HG03457 (cell line): Measurements from ENCODE around the gene EHBP1.

Experiments
- ATAC-seq: cut with Tn5 transposase; IDR thresholded peaks from one replicate; pipeline ENCODE4 v1.9.1; 2021; ENCODE audit warnings: moderate number of reproducible peaks; ENCODE audit not compliant: unreplicated experiment

Gene EHBP1

DNA sequence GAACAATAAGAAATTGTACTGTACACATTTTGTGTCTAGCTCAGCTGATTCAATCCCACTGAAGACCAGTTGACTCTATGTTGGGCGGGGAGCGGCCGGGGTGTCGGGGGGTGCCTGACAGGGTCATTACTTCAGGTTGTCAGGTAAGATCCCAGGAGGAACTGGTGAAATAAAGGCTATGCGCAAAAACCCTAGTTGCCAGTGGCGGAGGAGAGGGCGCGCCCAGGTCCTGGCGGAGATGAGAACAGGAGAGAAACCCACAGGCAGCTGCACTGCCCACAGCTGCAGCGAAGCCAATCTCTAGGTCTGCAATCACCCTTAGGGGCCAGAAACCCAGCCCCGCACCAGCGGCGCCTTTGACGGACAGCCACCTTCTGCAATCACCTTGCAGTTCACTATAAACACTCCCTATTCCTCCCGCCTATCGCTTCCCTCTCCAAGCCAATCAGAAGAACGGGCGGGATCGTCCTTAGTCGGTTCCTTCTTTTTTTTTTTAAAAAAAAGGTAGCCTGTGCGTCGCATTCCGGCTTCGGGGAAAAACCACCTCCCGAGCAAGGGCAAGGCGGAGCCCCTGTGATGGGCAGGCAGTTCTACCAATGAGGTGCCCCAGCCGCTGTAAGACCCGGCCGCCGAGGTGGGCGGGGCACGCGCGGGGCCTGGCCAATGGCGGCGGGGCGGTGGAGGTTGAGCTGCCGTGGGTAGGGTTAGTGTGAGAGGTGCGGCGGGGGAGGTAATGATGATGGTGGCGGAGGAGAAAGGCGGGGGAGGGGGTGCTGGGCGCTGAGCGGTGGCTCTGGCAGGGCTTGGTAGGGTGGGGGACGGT, at the start of gene EHBP1:
TSS of gene EHBP1 (plus strand) at position 707 of the 823 bp plus-strand sequence. CDS start 1,479 bp downstream, outside the sequence.
- ATAC-seq = peak; percentile 94

DNA sequence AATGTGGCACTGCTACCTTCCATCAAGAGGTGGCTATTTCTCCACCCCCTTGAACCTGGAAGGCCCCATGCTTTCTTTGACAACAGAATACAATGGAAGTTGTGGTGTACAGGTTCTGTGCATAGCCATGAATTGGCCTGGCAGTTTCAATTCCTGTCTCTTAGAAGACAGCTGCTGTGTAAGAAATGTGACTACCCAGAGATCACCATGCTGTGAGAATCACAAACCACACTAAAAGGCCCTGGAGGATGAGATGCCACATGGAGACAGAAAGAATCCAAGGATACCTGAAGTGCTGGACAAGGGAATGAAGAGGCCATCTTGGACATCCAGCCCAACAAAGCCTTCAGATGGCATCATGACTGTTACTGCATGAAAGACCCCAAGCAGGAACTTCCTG, 47.7 kb upstream of the EHBP1 start:
- ATAC-seq = no peak

DNA sequence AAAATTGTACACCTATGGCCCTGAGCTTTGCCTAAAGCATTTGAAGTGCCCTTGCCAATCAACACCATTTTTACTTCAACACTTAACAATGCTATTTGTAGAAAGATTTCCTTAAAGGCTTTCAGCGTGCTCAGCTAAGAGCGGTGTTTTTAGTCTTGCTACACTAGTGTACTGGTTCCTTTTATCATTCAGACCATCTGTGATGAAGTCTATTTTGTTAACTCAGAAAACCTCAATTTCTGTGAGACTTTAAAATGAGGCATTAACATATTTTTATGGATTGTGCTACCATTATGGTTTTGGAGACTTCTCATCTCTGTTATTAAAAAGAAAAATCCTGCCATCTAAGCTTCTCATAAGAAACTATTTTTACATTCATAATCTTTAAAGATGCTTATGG, 46.6 kb upstream of the EHBP1 start:
- ATAC-seq = no peak

DNA sequence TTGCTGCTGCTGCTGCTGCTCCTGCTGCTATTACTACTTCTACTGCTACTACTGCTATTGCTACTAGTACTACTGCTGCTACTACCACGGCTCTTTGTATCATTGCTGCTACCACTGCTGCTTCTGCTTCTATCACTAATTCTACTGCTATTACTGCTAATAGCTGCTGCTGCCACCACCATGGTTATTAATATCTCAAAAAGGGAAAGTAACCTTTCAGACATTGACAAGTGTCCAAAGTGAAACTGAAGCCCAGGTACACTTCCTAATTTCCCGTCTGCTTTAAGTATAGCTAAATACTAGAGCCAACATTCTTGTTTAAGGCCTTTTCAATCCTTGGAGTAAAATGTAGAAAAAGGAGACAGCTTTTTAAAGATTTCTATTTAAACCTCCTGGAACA, 45.4 kb upstream of the EHBP1 start:
- peak; percentile 77 for ATAC-seq

DNA sequence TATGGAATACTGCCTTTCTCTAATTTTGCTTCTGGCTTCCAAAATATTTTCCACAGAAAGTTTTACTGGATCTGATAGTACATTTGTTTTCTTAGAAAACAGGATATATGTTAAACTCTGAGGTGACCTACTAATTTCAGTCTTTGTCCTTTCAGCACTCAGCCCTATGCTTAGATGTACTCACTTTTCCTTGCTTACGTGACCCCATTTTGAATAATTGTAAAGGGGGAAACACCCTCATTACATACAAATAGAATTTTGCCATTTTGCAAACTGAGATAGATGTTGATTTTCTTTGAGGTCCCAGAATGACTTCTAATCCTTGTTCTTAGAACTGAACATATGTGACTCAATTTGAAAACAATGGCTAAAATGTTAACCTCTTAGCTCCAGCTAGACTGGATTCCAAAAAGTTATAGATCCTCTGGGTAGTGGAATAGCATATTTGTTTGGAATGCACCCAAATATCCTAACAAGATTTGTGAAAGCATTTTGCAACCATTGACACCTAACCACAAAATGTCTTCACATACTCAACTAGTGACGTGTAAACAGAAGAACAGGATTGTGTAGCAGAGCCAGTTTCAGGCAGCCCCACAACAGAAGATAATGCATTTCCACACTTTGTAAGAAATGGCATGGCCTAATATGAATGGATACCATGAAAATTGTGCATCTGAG, 44.8 kb upstream of the EHBP1 start:
- ATAC-seq = no peak

DNA sequence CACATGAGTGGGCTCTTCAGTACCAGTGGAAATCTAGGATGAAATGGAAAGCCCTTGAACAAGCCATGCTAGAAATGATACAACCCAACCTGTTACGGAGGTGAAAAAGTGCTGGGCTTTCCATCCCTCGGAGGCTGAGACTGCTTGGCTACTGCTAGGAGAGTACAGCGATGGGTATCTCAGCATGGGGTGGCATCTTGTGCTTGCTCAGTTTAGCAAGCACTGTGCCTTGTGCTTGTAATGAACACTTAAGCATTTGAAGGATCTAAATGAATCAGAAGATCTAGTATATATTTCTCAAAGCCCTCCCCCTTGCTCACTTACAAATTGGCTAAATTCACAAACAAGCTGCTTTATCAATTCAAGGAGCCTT, 44.3 kb upstream of the EHBP1 start:
- no peak for ATAC-seq

DNA sequence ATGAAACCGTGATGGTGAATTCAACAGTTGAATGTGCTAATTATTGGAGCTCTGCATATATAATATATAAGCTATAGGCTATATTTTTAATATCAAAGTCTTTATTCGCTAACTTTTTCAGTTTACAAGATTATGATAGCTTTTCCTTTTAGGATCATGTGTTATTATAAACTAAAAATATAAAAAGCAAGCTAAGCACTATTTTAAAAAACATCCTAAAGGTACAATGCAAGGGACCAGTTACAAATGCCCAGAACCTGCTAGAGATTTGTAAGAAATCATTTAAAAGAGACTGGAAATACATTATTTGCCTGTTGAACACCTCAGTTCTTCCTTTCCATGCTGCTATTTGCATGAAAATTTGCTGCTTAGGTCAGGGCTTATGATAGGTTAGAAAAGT, 43.4 kb upstream of the EHBP1 start:
- ATAC-seq = no peak

DNA sequence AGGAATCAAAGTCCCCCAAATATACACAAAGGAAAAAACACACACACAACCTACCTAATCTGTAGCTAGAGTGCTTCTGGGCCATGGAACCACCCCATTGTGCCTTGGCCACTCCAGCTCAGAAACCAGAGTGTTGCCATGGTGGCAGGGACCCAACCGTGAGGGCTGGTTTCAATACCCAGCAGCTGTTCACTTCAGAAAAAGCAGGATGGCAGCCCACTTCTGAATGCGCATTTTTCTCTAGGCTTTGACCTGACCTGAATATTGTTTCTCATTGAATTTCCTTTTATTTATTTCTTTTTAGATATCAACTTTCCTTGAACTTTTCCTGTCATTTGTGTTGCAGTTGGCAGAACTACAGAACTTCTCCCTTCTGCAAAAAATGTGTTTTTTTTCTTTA, 43.0 kb upstream of the EHBP1 start:
- no peak for ATAC-seq

DNA sequence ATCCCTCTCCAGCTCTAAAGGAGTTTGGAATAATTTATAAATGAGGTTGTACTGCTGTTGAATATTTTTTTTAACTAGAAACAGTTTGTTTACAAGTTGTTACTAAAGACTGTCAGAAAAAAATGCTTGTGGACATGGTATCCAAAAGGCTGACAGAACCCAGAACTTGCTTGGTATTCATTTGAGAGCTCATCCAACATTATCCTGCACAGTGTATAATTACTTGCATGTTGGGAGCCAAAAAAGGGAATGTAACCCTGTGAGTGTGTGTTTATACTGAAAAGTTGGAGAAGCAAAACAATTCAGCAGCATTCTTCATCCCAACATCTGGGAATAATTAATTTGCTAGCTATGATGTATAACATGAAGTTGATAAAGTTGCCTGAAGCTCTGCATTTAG, 42.1 kb upstream of the EHBP1 start:
- ATAC-seq = no peak

DNA sequence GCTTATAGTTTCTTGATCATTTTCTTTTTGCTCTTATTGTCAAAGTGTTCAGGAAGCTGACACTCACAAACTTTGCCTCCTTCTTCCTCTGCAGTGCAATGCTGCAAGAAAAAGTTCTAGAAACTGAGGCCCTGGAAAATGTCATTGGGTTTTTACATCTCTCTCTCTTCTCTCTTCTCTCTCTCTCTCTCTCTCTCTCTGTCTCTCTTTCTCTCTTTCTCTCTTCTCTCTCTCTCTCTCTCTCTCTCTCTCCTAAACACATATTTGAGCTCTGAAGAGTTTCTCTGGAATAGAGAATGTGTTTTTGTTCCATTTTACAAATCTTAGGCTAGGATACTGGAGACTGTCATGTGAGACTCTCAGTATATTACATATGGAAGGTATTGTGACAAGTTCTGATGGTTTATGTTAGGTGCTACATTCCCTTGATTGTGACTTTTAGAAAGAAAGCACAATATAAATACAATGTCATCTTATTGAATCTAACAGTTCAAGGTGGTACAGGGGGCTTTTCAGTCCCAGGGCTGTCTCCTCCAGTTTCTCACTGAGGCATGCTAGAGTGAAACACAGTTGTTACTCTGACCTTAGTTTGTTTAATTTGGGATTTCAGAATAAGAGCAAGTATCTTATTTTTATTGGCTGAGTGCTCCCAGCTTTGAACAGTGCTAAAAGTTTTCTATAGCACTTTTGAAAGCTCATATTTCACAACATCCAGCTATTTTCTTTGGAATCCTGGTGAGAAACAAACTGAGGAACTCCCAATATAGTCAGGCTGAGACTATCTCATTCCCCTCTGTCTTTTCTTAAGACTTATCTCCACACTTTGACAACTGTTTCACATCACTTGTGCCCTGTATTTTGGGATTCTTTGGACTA, 41.4 kb upstream of the EHBP1 start:
- ATAC-seq = no peak

DNA sequence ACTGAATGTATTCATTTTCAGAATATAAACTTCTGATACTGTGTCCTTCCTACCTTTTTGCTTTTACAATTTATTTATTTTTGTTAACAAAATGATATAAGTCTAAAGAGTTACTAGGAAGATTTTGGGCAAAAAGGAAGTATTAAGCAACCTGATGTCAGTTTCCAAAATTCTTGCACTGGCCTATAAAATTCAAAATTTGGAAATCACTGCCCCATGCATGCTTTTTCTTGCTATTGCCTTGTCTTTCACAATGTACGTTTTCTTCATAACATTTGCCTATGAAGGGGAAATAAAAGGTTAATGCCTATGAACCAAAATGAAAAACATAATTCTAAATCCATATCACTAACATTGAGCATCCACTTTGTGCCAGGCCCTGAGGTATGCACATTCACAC, 40.1 kb upstream of the EHBP1 start:
- no peak for ATAC-seq

DNA sequence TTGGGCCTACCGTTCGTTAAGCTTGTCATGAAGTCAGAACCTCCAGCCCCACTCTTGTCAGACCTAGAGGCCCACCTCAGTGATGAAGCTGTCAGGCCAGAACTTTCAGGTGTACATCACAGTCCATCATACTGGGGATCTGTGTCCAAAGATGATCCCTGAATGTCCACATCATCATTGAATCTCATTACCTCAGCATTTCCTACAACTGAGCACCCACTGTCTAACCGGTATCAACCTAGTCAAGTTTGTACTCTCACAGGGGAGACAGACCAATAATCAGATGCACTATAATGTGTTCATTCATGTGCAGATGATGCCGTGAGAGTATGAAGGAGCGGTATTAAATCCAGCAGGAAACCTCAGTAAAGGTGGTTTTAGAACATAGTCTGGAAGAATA, 36.3 kb upstream of the EHBP1 start:
- ATAC-seq = no peak

DNA sequence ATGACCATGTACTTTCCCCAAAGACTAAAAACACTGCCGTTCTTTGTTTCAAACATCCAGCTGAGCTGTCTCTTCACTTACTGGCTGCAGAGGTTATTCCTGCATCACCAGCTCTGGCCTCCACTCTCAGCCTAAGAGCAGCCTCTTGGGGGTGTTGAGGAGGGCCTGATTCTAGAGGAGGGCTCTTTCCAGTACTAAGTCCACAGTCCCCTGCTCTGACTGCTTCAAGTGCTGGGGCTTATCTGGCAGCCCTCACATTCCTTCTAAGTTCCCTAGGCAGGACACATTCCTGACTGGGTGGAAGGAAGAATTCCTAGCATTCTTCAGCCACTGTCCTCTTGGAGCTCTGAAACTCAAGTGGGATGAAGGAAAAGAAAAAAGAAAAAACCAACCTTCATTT, 32.9 kb upstream of the EHBP1 start:
- no peak for ATAC-seq

DNA sequence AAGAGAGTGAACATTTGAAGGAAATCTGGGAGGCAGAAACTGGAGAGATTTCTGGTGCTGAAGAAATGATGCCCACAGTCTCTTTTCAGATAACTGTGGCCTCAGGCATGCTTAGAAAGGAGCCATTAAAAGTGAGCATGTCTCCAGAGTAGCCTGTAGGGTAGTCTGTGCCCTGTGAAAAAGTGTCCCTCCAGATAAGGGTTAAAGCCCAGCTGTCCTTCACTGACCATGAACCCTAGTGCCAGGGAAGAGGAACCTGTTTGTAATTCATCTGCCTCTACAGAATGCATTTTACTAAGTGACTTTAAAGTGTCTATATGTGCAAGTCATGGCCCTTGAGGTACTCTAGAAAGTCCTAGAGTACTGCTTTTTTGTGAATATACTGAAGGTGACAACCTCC, 30.5 kb upstream of the EHBP1 start:
- no peak for ATAC-seq

DNA sequence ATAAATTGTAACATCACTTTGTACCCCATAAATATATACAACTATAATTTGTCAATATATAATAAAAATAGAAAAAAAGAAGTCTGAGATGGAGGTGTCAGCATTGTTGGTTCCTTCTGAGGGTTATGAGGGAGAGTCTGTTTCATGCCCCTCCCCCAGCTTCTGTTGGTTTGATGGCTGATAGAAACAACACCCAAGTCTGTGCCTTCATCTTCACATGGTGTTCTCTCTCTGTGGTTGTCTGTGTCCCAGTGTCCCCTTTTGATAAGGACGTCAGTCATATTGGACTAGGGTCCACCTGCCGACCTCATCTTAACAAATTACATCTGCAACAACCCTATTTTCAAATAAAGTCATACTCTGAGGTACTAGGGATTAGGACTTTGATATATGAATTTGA, 20.3 kb upstream of the EHBP1 start:
- no peak for ATAC-seq

DNA sequence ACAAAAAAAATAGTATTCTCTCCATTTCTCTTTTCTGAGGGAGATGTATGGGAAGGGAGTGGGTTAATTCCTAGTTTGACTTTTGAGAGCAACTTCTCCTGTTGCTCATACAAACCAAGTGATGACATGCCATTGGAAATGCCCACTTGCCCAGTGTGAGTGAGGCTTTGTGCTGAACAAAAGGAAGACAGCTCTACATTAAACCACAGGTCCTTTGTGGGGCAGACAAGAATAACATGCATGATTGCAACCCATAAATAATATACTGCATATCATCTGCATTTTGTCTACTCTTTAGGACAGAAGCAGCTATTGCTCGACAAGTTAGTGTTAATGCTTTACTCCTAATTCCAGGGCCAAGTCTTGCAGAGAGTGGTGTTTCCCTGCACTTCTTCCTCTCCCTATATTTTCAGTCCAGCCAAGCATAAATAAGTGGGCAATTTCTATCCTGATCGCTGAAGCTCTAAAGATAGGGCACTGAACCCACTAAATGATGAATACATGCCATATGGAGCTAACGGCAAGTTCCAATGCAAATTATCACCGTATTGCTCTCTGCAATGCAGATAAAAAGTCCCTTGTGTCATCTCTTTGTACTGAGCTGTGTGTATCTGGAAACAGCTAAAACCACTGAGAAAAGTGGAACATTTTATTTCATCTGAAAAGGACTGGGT, 19.4 kb upstream of the EHBP1 start:
- no peak for ATAC-seq

DNA sequence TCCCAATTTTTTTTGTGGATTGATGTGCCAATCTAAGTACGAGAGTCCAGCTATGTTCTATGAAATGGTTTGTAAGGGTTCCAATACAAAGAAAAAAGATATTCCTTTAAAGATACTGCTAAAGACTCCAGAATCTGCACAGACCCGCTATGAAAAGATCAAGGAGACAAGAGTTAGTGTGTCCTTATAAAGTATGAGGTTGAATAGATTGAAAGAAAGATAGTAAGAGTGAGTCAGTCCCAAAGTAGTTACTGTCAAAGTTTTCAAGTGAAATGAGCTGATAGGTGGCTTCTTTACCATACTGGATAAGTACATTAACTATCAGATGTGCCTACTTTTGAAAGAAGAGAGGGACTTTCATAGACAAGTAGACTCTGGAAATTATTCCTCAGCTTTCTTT, 17.9 kb upstream of the EHBP1 start:
- no peak for ATAC-seq

DNA sequence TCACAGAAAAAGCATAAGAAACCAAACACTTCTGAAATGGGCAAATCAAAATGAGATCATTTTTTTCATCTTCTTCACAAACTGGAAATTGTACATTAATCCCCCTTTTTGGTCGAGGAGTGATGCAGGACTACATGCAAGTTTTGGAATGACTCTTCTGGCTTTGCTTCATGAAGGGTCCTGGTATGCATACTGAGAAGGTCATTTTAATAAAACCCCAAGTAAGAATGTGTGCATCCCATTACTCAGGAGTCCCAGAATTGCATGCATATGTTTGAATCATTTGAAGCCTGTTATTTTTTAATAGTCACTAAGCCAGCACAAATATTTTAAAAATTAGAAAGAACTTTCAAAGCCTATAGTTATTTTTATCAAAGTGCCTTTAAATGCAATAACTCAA, 16.7 kb upstream of the EHBP1 start:
- no peak for ATAC-seq

DNA sequence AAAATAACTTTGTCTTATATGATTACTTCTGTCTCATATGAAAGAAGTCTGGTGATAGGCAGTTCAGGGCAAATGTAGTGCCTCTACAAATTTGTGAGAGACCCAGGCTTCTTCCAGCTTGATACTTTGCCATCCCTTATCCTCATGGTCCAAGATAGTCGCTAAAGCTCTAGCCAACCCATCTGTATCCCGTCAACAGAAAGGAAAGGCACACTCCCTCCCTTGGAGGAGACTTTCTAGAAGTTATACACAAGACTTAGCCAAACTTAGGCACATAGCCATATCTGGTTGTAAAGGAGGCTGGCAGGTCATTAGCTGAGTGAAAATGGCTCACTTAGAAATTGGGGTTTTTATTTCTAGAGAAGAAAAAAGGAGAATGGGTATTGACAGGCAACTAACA, 14.3 kb upstream of the EHBP1 start:
- ATAC-seq = no peak

DNA sequence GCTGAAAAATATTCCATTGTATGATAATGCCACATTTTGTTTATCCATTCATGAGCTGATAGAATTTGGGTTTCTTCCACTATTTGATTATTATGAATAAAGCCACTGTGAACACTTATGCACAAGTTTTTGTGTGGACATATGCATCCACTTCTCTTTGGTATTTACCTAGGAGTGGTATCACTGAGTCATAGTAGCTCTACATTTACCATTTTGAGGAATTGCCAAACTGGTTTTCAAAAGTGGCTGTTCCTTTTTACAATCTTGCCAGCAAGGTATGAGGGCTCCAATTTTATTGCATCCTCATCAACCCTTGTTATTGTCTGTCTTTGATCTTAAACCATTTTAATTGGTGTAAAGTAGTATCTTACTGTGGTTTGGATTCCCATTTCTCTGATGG, 13.3 kb upstream of the EHBP1 start:
- no peak for ATAC-seq

DNA sequence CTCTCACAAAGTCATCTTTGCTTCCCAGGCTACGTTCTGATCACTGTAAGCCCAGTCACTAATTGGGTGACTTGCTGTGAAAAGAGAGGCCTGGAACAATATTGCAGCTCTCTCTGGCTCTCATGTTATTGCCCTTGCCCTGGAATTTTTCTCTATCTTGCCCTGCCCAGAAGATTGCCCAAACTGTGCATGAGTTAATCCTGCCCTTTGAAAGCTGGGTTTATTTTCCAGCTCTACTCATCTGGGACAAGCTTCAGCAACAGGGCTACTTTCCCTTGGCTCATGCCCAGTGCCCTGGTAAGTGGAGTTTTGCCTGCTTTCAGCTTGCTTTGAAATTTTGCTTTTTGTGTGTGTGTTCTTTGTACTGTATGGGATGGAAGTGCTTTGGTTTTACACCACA, 6.9 kb upstream of the EHBP1 start:
- no peak for ATAC-seq
